ENCODE measurements around the gene TBC1D13. TPM values are rescaled to one million over a fixed set of nuclear protein-coding genes. Genes with fewer than 3 reads are reported as not detected.
"Not testable (repeated sequence)": the region's sequence is repeated elsewhere in the genome, so short reads cannot be mapped to it uniquely, and the experiment has no call there.

The TBC1D13 gene
- polyA plus RNA-seq, 1 experiment: 25.7 TPM

DNA sequence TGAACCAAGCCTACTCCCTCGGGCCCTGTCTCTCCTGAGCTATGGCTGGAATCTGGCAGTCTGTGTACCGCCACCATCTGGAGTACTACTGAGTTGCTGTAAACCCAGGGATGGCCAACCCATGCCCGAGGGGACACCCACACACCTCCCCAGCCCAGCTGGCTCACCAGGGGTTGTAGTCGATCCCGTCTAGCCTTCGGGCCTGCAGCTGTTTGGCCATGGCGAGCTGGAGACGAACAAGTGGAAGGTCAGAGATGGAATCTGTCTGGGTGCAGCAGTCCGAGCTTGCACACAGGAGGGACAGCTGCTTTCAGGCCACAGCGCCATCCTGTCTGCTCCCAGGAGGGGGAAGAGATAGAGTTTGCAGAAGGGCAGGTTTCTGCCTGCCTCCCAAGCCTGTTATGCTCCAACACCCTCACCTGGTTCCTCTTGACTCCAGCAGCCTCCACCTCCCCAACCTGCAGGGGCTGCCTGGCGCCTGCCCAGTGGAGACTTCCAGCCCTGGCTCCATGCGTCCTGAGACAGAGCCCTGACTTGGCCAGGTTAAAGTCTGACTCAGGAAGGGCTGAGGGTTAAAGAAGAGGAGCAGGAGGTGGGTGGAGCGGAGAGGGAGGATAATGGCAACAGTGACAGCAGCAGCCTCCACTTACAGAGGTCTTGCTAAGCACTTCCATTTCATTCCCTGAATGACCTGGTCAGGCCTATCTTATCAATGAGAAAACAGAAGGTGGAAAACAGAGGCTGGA, 58.3 kb downstream of the TBC1D13 start:
- Histone ChIP-seq H3K9me3 (ENCODE audit: control insufficient read depth, insufficient read depth, low read length) (peaks cover 4% of the 10 kb centered on the region), H3K27me3 (ENCODE audit: control insufficient read depth, insufficient read depth, low read length) (no peaks in the 10 kb centered on the region), H3K4me3 (ENCODE audit: low read depth, low read length) (no peak overlapping the region), H3K27ac (ENCODE audit: low read depth, low read length) (no peak overlapping the region)
- no peak for DNase-seq (ENCODE audit: low read depth, low spot score)
- ChIA-PET CTCF (interaction anchor here (1.1 to 1.3 kb wide), 2 partner anchors 28 to 183 kb away, joined by 3 to 6 read pairs; partner anchors contain the start of gene SH3GLB2), POLR2A (interaction anchor here (0.6 kb wide), 1 partner anchor 475 kb away, joined by 3 read pairs; no protein-coding TSS in a partner anchor)
- TF ChIP-seq, protein P1, sequence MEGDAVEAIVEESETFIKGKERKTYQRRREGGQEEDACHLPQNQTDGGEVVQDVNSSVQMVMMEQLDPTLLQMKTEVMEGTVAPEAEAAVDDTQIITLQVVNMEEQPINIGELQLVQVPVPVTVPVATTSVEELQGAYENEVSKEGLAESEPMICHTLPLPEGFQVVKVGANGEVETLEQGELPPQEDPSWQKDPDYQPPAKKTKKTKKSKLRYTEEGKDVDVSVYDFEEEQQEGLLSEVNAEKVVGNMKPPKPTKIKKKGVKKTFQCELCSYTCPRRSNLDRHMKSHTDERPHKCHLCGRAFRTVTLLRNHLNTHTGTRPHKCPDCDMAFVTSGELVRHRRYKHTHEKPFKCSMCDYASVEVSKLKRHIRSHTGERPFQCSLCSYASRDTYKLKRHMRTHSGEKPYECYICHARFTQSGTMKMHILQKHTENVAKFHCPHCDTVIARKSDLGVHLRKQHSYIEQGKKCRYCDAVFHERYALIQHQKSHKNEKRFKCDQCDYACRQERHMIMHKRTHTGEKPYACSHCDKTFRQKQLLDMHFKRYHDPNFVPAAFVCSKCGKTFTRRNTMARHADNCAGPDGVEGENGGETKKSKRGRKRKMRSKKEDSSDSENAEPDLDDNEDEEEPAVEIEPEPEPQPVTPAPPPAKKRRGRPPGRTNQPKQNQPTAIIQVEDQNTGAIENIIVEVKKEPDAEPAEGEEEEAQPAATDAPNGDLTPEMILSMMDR (IDR thresholded peaks at IDR 0.05; ENCODE audit: low read depth, low read length): no peak

DNA sequence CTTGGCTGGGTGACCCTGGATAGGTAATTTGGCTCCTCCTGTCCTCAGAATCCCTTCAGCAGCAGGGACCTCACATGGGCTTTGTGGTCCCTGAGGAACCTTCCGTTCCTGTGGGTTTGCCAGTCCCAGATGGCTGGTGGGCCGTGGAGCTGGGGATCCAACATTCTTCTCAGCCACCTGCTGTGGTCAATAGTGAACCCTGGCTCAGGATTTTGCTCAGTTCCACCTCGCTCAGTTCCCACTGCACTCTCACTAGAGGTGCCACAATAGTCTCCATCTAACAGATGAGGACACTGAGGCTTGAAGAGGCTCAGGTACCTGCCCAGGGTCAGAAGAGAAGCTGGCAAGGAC, 59.6 kb downstream of the TBC1D13 start:
- no peak overlapping the region for H3K4me3 ChIP-seq (ENCODE audit: low read depth, low read length)
- peaks cover 13% of the 10 kb centered on the region for H3K9me3 ChIP-seq (ENCODE audit: control insufficient read depth, insufficient read depth, low read length)
- CTCF ChIA-PET: interaction anchor here (0.7 to 0.8 kb wide), 2 partner anchors 29 to 81 kb away, joined by 4 to 7 read pairs; partner anchors contain the start of gene ENDOG
- TF ChIP-seq, protein P1 (IDR thresholded peaks at IDR 0.05; ENCODE audit: low read depth, low read length): no peak
- no peak overlapping the region for H3K27ac ChIP-seq (ENCODE audit: low read depth, low read length)
- H3K27me3 ChIP-seq (ENCODE audit: control insufficient read depth, insufficient read depth, low read length): no peaks in the 10 kb centered on the region
- DNase-seq (ENCODE audit: low read depth, low spot score): no peak
- POLR2A ChIA-PET: no interaction called here

DNA sequence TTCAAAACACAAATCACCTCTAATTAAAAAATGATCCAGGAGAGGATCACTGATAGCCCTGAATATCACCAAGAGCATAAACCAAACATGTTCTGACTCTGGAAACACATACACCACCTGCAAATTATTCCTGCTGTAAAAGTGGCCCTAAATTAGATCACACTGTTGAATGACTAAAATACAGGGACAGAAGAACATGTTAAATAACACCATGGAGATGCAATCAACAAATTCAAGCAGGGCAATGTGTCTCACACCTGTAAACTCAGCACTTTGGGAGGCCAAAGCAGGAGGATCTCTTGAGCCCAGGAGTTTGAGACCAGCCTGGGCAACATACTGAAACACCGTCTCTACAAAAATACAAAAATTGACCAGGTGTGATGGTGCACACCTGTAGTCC, 60.8 kb downstream of the TBC1D13 start:
- no peak for DNase-seq (ENCODE audit: low read depth, low spot score)
- H3K27ac ChIP-seq (ENCODE audit: low read depth, low read length): no peak overlapping the region
- TF ChIP-seq, protein P1 (IDR thresholded peaks at IDR 0.05; ENCODE audit: low read depth, low read length): no peak
- ChIA-PET CTCF (interaction anchor here (0.7 kb wide), 1 partner anchor 43 kb away, joined by 3 read pairs; no protein-coding TSS in a partner anchor), POLR2A (no interaction called here)
- H3K4me3 ChIP-seq (ENCODE audit: low read depth, low read length): no peak overlapping the region
- H3K27me3 ChIP-seq (ENCODE audit: control insufficient read depth, insufficient read depth, low read length): no peaks in the 10 kb centered on the region
- H3K9me3 ChIP-seq (ENCODE audit: control insufficient read depth, insufficient read depth, low read length): peaks cover 15% of the 10 kb centered on the region

DNA sequence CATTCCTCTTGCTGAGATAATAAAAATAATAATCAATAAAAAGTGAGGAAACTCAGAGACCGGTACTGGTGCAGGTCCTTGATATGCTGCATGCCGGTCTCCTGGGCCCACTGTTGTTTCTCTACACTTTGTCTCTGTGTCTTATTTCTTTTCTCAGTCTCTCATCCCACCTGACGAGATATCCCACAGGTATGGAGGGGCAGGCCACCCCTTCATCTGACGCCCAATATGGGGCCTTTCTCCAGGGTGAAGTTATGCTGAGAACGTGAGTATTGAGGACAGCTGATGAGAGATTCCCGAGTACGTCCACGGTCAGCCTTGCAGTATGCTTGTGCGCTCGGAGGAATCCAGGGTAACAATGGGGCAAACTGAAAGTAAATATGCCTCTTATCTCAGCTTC, 64.0 kb downstream of the TBC1D13 start:
- H3K27me3 ChIP-seq (ENCODE audit: control insufficient read depth, insufficient read depth, low read length); H3K4me3 ChIP-seq (ENCODE audit: low read depth, low read length); DNase-seq (ENCODE audit: low read depth, low spot score); POLR2A ChIA-PET; H3K27ac ChIP-seq (ENCODE audit: low read depth, low read length): not testable (repeated sequence)
- CTCF ChIA-PET: interaction anchor here (1.8 kb wide), 1 partner anchor 78 kb away, joined by 10 read pairs; no protein-coding TSS in a partner anchor
- peaks cover 15% of the 10 kb centered on the region for H3K9me3 ChIP-seq (ENCODE audit: control insufficient read depth, insufficient read depth, low read length)

DNA sequence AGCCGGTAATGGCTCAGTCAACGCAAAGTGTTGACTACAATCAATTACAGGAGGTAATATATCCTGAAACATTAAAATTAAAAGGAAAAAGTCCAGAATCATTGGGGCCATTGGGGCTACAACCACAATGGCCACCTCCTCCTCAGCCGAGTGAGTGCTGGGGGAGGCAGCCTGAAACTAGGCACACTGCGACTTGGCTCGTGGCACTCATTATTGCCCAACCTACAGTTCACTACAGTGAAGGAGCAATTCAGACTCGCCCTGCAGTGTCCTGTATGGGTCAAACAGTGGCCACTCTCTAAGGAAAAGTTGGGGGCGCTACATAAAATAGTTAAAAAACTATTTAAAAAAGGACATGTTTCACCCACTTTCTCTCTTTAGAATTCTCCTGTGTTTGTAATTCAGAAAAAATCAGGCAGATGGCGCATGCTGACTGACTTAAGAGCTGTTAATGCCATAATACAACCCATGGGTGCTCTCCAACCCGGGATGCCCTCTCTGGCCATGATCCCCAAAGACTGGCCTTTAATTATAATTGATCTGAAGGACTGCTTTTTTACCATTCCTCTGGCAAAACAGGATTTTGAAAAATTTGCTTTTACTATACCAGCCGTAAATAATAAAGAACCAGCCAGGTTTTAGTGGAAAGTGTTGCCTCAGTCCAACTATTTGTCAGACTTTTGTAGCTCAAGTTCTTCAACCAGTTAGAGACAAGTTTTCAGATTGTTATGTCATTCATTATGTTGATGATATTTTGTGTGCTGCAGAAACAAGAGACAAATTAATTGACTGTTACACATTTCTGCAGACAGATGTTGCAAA, 64.9 kb downstream of the TBC1D13 start:
- POLR2A ChIA-PET: interaction anchor here (1.2 kb wide), 1 partner anchor 96 kb away, joined by 3 read pairs; no protein-coding TSS in a partner anchor
- TF ChIP-seq, protein P1 (IDR thresholded peaks at IDR 0.05; ENCODE audit: low read depth, low read length): peak; percentile 40
- CTCF ChIA-PET: interaction anchor here (0.5 to 1.8 kb wide), 4 partner anchors 10 to 932 kb away, joined by 3 to 10 read pairs (median 6); no protein-coding TSS in a partner anchor
- not testable (repeated sequence) for H3K27me3 ChIP-seq (ENCODE audit: control insufficient read depth, insufficient read depth, low read length); H3K4me3 ChIP-seq (ENCODE audit: low read depth, low read length); DNase-seq (ENCODE audit: low read depth, low spot score); H3K27ac ChIP-seq (ENCODE audit: low read depth, low read length)
- H3K9me3 ChIP-seq (ENCODE audit: control insufficient read depth, insufficient read depth, low read length): peaks cover 15% of the 10 kb centered on the region

DNA sequence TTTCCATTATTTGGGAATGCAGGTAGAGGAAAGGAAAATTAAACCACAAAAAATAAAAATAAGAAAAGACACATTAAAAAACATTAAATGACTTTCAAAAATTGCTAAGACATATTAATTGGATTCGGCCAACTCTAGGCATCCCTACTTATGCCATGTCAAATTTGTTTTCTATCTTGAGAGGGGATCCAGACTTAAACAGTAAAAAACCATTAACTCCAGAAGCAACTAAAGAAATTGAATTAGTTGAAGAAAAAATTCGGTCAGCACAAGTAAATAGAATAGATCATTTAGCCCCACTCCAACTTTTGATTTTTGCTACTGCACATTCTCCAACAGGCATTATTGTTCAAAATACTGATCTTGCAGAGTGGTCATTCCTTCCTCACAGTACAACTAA, 65.6 kb downstream of the TBC1D13 start:
- H3K9me3 ChIP-seq (ENCODE audit: control insufficient read depth, insufficient read depth, low read length): peaks cover 15% of the 10 kb centered on the region; the same call in 1 of the 2 replicates
- not testable (repeated sequence) for H3K4me3 ChIP-seq (ENCODE audit: low read depth, low read length); DNase-seq (ENCODE audit: low read depth, low spot score); H3K27ac ChIP-seq (ENCODE audit: low read depth, low read length); H3K27me3 ChIP-seq (ENCODE audit: control insufficient read depth, insufficient read depth, low read length)
- ChIA-PET POLR2A (interaction anchor here (1.2 kb wide), 1 partner anchor 96 kb away, joined by 3 read pairs; no protein-coding TSS in a partner anchor), CTCF (interaction anchor here (0.7 to 1.8 kb wide), 3 partner anchors 9 to 76 kb away, joined by 3 to 10 read pairs (median 5); no protein-coding TSS in a partner anchor)

DNA sequence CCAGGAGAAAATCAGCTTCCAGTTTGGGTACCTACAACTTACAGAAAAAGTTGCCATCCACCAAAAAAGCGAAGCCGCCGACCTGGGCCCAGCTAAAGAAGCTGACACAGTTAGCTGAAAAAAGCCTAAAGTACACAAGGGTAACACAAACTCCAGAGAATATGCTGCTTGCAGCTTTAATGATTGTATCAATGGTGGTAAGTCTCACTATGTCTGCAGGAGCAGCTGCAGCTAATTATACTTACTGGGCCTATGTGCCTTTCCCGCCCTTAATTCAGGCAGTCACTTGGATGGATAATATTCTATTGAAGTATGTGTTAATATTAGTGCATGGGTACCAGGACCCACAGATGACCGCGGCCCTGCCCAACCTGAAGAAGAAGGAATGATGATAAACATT, 67.4 kb downstream of the TBC1D13 start:
- DNase-seq (ENCODE audit: low read depth, low spot score); H3K27ac ChIP-seq (ENCODE audit: low read depth, low read length); H3K27me3 ChIP-seq (ENCODE audit: control insufficient read depth, insufficient read depth, low read length); H3K4me3 ChIP-seq (ENCODE audit: low read depth, low read length); POLR2A ChIA-PET: not testable (repeated sequence)
- H3K9me3 ChIP-seq (ENCODE audit: control insufficient read depth, insufficient read depth, low read length): peaks cover 13% of the 10 kb centered on the region; the same call in 1 of the 2 replicates
- CTCF ChIA-PET: interaction anchor here (0.9 to 1.7 kb wide), 3 partner anchors 8 to 74 kb away, joined by 3 to 9 read pairs (median 5); partner anchors contain the start of gene ENDOG

All from AG04450 (cell line).